Measurements from ENCODE around the gene SERPINE2.

Gene SERPINE2

GRCh38 chr2:223969315-223969714 is 69.8 kb downstream of the SERPINE2 start:
- no peak for DNase-seq

GRCh38 chr2:223967981-223968380 is 71.1 kb downstream of the SERPINE2 start:
- no peak for DNase-seq
- no peak for TF ChIP-seq GATA1 (IDR thresholded peaks at IDR 0.05; ENCODE audit: low read depth, low read length)

More at GRCh38 chr2:223969315-223969714, 69.8 kb downstream of the SERPINE2 start:
- no peak for TF ChIP-seq POLR2A (IDR thresholded peaks at IDR 0.05; ENCODE audit: low read length)
- no peak for TF ChIP-seq GATA1 (IDR thresholded peaks at IDR 0.05; ENCODE audit: low read depth, low read length)

GRCh38 chr2:223959688-223960087 is 79.4 kb downstream of the SERPINE2 start:
- DNase-seq, result no peak
- TF ChIP-seq POLR2A (IDR thresholded peaks at IDR 0.05; ENCODE audit: low read length), result no peak
- no peak for TF ChIP-seq GATA1 (IDR thresholded peaks at IDR 0.05; ENCODE audit: low read depth, low read length)

- peak; percentile 95 to 98 for DNase-seq
- TF ChIP-seq GATA1 (IDR thresholded peaks at IDR 0.05; ENCODE audit: low read depth, low read length), result no peak
- TF ChIP-seq POLR2A (IDR thresholded peaks at IDR 0.05; ENCODE audit: low read length), result peak; percentile 83
Measured at GRCh38 chr2:223957092-223957851, 81.8 kb downstream of the SERPINE2 start, which contains the start of gene MRPL44. Gene MRPL44 (plus strand): TSS chr2:223957463. CDS start chr2:223957473, 10 bp downstream.

GRCh38 chr2:223956300-223956699 is 82.8 kb downstream of the SERPINE2 start:
- no peak for TF ChIP-seq POLR2A (IDR thresholded peaks at IDR 0.05; ENCODE audit: low read length)
- TF ChIP-seq GATA1 (IDR thresholded peaks at IDR 0.05; ENCODE audit: low read depth, low read length), result no peak
- DNase-seq, result no peak

- TF ChIP-seq POLR2A (IDR thresholded peaks at IDR 0.05; ENCODE audit: low read length) (no peak), GATA1 (IDR thresholded peaks at IDR 0.05; ENCODE audit: low read depth, low read length) (no peak)
- DNase-seq, result no peak
Measured at GRCh38 chr2:223954401-223954800, 84.7 kb downstream of the SERPINE2 start.

- TF ChIP-seq POLR2A (IDR thresholded peaks at IDR 0.05; ENCODE audit: low read length) (no peak), GATA1 (IDR thresholded peaks at IDR 0.05; ENCODE audit: low read depth, low read length) (no peak)
- DNase-seq, result no peak
Measured at GRCh38 chr2:223952280-223952968, 86.7 kb downstream of the SERPINE2 start.

- DNase-seq, result no peak
Measured at GRCh38 chr2:223950448-223951347, 88.4 kb downstream of the SERPINE2 start.

GRCh38 chr2:223949241-223949840 is 89.7 kb downstream of the SERPINE2 start:
- TF ChIP-seq GATA1 (IDR thresholded peaks at IDR 0.05; ENCODE audit: low read depth, low read length) (no peak), POLR2A (IDR thresholded peaks at IDR 0.05; ENCODE audit: low read length) (no peak)
- peak in 1 of 2 experiments; percentile 11 for DNase-seq

More at GRCh38 chr2:223950448-223951347, 88.4 kb downstream of the SERPINE2 start:
- no peak for TF ChIP-seq GATA1 (IDR thresholded peaks at IDR 0.05; ENCODE audit: low read depth, low read length)
- TF ChIP-seq POLR2A (IDR thresholded peaks at IDR 0.05; ENCODE audit: low read length), result no peak

- DNase-seq, result peak in 1 of 2 experiments; percentile 17
- TF ChIP-seq GATA1 (IDR thresholded peaks at IDR 0.05; ENCODE audit: low read depth, low read length) (no peak), POLR2A (IDR thresholded peaks at IDR 0.05; ENCODE audit: low read length) (no peak)
Measured at GRCh38 chr2:223947711-223948205, 91.3 kb downstream of the SERPINE2 start.

GRCh38 chr2:223945755-223946154 is 93.3 kb downstream of the SERPINE2 start:
- TF ChIP-seq POLR2A (IDR thresholded peaks at IDR 0.05; ENCODE audit: low read length), result no peak
- no peak for TF ChIP-seq GATA1 (IDR thresholded peaks at IDR 0.05; ENCODE audit: low read depth, low read length)
- no peak for DNase-seq

GRCh38 chr2:223944703-223945531 is 94.2 kb downstream of the SERPINE2 start, which contains the start of gene WDFY1:
Gene WDFY1 (minus strand): TSS chr2:223945335. CDS start chr2:223945284, 51 bp downstream.
- peak; percentile 91 to 93 for DNase-seq
- TF ChIP-seq GATA1 (IDR thresholded peaks at IDR 0.05; ENCODE audit: low read depth, low read length) (no peak), POLR2A (IDR thresholded peaks at IDR 0.05; ENCODE audit: low read length) (peak; percentile 81)

Measured in erythroblast (primary cell).